K562 treated with DMSO at 1 percent for 48 hours (cell line): ENCODE results near the gene POU6F1. TPM values are rescaled to one million over a fixed set of nuclear protein-coding genes. Genes with fewer than 3 reads are reported as not detected.

Source experiments
- total RNA-seq: library from RNA; unstranded; fragments of 300-600 nt; gene quantifications from 2 replicates; pipeline ENCODE4 v1.2.3, GENCODE V29; 2022; ENCODE audit warnings: low replicate concordance; ENCODE audit errors: extremely low read depth

The POU6F1 gene
- total RNA-seq = not detected in 2 replicates

GRCh38 chr12:51217968-51218606 lies at the start of gene POU6F1:
TSS of gene POU6F1 (minus strand) at chr12:51218062. CDS start at chr12:51206836, 11,226 bp downstream.

GRCh38 chr12:51238510-51239334 lies 20.9 kb upstream of the POU6F1 start, which contains the start of gene DAZAP2:
TSS of gene DAZAP2 (plus strand) at chr12:51238826. CDS start at chr12:51238908, 82 bp downstream.

GRCh38 chr12:51172515-51173431 lies 45.1 kb downstream of the POU6F1 start, which contains the start of gene TFCP2:
TSS of gene TFCP2 (minus strand) at chr12:51173135. CDS start at chr12:51172422, 713 bp downstream.

Other genes with a start within 250 kb of the POU6F1 start
- not detected in 2 replicates for gene SLC11A2, start 191.7 kb downstream of the POU6F1 start, total RNA-seq
- gene LETMD1, start 169.7 kb downstream of the POU6F1 start, total RNA-seq = not detected in 2 replicates
- gene CSRNP2, start 134.5 kb downstream of the POU6F1 start, total RNA-seq = 698 TPM in 1 of 2 replicates, not detected in the other
- gene TFCP2, start 44.9 kb downstream of the POU6F1 start, total RNA-seq = not detected in 2 replicates
- 302 TPM in 1 of 2 replicates, not detected in the other for gene DAZAP2, start 20.8 kb upstream of the POU6F1 start, total RNA-seq
- not detected in 2 replicates for gene SMAGP, start 52.4 kb upstream of the POU6F1 start, total RNA-seq
- not detected in 2 replicates for gene BIN2, start 106.1 kb upstream of the POU6F1 start, total RNA-seq
- not detected in 2 replicates for gene CELA1, start 128.6 kb upstream of the POU6F1 start, total RNA-seq
- not detected in 2 replicates for gene GALNT6, start 173.3 kb upstream of the POU6F1 start, total RNA-seq
- not detected in 2 replicates for gene SLC4A8, start 206.8 kb upstream of the POU6F1 start, total RNA-seq